Measurements from ENCODE around the gene KLHL42. TPM values are rescaled to one million over a fixed set of nuclear protein-coding genes. Genes with fewer than 3 reads are reported as not detected.
"Not testable (repeated sequence)": the region's sequence is repeated elsewhere in the genome, so short reads cannot be mapped to it uniquely, and the experiment has no call there.

Gene KLHL42
- total RNA-seq, 4 donors from 2014 or later = 40.9 to 56.1 (median 45.3) TPM

DNA sequence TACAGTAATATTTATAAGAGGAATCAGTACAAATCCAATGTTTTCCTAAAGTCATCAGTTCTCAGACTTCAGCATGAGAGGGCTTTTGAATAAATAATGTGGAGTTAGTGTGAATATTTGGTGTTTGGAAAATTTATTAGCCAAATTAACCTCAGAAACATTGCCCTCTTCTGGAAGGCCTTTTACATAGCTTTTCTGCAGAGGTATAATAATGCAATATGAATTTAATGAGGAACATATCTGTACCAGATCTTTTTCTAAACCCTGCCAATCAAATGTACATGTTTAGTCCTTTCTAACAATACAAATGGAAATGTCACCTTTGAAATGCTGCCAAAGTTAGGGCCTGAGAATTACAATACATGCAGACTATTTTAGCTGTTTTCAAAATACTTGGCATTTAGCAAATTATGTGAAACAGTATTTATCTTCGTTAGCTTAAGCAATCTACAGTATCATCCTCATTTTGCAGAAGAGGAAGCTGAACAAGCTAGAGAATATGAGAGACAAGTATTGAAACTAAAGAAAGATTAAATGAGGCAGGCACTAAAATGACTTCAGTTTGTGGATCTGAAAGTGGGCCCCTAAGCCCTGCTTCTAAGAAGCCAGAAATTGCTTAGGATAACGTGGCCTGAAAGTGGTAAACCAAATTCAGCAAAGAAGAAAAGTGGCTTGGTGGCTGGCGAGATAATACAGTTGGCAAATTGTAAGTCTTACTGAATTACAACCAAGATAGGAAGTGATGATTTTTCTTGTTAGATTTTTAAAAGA, 60.4 kb downstream of the KLHL42 start:
- Histone ChIP-seq H3K27me3 (no peaks in the 10 kb centered on the region), H3K36me3 (no peaks in the 10 kb centered on the region), H3K4me3 (no peak overlapping the region), H3K9me3 (no peaks in the 10 kb centered on the region), H3K27ac (no peak overlapping the region), H3K4me1 (no peaks in the 10 kb centered on the region)
- TF ChIP-seq, protein P1, sequence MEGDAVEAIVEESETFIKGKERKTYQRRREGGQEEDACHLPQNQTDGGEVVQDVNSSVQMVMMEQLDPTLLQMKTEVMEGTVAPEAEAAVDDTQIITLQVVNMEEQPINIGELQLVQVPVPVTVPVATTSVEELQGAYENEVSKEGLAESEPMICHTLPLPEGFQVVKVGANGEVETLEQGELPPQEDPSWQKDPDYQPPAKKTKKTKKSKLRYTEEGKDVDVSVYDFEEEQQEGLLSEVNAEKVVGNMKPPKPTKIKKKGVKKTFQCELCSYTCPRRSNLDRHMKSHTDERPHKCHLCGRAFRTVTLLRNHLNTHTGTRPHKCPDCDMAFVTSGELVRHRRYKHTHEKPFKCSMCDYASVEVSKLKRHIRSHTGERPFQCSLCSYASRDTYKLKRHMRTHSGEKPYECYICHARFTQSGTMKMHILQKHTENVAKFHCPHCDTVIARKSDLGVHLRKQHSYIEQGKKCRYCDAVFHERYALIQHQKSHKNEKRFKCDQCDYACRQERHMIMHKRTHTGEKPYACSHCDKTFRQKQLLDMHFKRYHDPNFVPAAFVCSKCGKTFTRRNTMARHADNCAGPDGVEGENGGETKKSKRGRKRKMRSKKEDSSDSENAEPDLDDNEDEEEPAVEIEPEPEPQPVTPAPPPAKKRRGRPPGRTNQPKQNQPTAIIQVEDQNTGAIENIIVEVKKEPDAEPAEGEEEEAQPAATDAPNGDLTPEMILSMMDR (IDR thresholded peaks at IDR 0.05) = no peak
- TF ChIP-seq POLR2A (IDR thresholded peaks at IDR 0.05) = no peak
- no peak for DNase-seq
- intact Hi-C loops (cut with DNase I; ENCODE audit: low total_unique reads) = no loop called here

DNA sequence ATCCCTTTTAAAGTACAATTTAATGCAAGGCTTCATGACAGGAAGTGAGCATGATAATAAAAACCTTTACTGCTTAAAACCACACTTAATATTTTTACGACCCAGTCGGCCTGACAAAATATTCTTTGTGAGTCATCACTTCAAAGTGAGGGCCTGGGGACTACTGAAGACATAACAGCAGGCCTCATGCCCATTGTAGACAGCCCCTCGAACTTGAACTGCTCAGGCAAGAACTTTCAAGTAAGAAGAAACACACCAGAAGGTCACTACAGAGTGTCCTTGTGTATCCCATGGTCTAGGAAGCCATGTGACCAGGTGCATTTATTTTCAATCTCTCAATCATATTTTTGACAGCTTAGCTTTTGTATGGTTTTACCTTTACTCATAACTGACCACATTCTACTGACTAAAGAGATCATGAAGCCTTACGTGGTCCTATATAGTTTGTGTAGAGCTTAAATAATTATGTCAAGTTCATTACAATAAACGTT, 61.4 kb downstream of the KLHL42 start:
- no peak overlapping the region for H3K4me3 ChIP-seq

GRCh38 chr12:27843714-27844245, 63.7 kb downstream of the KLHL42 start:
- no peak overlapping the region for H3K27ac ChIP-seq
- no peak for DNase-seq

More for the DNA sequence above, 61.4 kb downstream of the KLHL42 start:
- Histone ChIP-seq H3K4me1 (no peaks in the 10 kb centered on the region), H3K36me3 (no peaks in the 10 kb centered on the region), H3K9me3 (no peaks in the 10 kb centered on the region), H3K27ac (no peak overlapping the region), H3K27me3 (no peaks in the 10 kb centered on the region)
- TF ChIP-seq, protein P1 (IDR thresholded peaks at IDR 0.05) = no peak
- no peak for TF ChIP-seq POLR2A (IDR thresholded peaks at IDR 0.05)
- intact Hi-C loops (cut with DNase I; ENCODE audit: low total_unique reads) = no loop called here
- DNase-seq = no peak

GRCh38 chr12:27844366-27845090, 64.5 kb downstream of the KLHL42 start:
- Histone ChIP-seq H3K27me3 (no peaks in the 10 kb centered on the region), H3K9me3 (no peaks in the 10 kb centered on the region), H3K4me3 (no peak overlapping the region), H3K36me3 (no peaks in the 10 kb centered on the region), H3K4me1 (no peaks in the 10 kb centered on the region), H3K27ac (no peak overlapping the region)
- intact Hi-C loops (cut with DNase I; ENCODE audit: low total_unique reads) = no loop called here
- TF ChIP-seq, protein P1 (IDR thresholded peaks at IDR 0.05) = no peak
- TF ChIP-seq POLR2A (IDR thresholded peaks at IDR 0.05) = no peak
- DNase-seq = no peak

More at GRCh38 chr12:27843714-27844245, 63.7 kb downstream of the KLHL42 start:
- Histone ChIP-seq H3K36me3 (no peaks in the 10 kb centered on the region), H3K4me3 (no peak overlapping the region), H3K9me3 (no peaks in the 10 kb centered on the region), H3K27me3 (no peaks in the 10 kb centered on the region), H3K4me1 (no peaks in the 10 kb centered on the region)
- no peak for TF ChIP-seq POLR2A (IDR thresholded peaks at IDR 0.05)
- TF ChIP-seq, protein P1 (IDR thresholded peaks at IDR 0.05) = no peak
- intact Hi-C loops (cut with DNase I; ENCODE audit: low total_unique reads) = no loop called here

DNA sequence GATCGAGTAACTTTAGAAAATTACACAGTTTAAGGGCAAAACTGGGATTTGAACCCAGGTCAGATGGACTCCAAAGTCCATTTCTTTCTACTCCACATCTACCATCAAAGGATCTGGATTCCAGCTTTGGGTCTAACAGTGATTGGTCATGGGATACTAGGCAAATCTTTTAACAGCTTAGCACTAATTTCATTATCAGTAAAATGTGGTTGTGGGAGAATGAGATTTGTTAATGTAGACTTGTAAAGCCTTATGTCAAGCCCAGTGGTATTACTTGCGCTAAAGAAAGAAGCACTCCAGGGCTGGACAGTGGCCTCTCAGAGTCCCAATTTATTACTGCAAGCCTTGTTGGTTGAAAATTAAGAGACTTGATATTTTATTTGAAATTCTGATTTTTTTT, 65.2 kb downstream of the KLHL42 start:
- intact Hi-C loops (cut with DNase I; ENCODE audit: low total_unique reads) = no loop called here
- Histone ChIP-seq H3K36me3 (no peaks in the 10 kb centered on the region), H3K9me3 (no peaks in the 10 kb centered on the region), H3K4me1 (no peaks in the 10 kb centered on the region), H3K4me3 (no peak overlapping the region), H3K27me3 (no peaks in the 10 kb centered on the region), H3K27ac (no peak overlapping the region)
- TF ChIP-seq, protein P1 (IDR thresholded peaks at IDR 0.05) = no peak
- no peak for TF ChIP-seq POLR2A (IDR thresholded peaks at IDR 0.05)
- no peak for DNase-seq

- H3K36me3 ChIP-seq; intact Hi-C loops (cut with DNase I; ENCODE audit: low total_unique reads); H3K4me1 ChIP-seq; H3K9me3 ChIP-seq; DNase-seq; H3K4me3 ChIP-seq; H3K27me3 ChIP-seq; H3K27ac ChIP-seq: not testable (repeated sequence)
Measured at GRCh38 chr12:27845706-27846105, 65.7 kb downstream of the KLHL42 start.

- intact Hi-C loops (cut with DNase I; ENCODE audit: low total_unique reads); DNase-seq; H3K9me3 ChIP-seq; H3K4me1 ChIP-seq; H3K27ac ChIP-seq; H3K36me3 ChIP-seq; H3K27me3 ChIP-seq; H3K4me3 ChIP-seq: not testable (repeated sequence)
Measured at GRCh38 chr12:27847293-27847692, 67.3 kb downstream of the KLHL42 start.
